GM18508 (cell line): ENCODE results near the gene COX15.
A peak's percentile ranks its signal among the peaks of the same experiment; 100 is the strongest.
"Not testable (repeated sequence)": the region's sequence is repeated elsewhere in the genome, so short reads cannot be mapped to it uniquely, and the experiment has no call there.

Experiments
- ATAC-seq: cut with Tn5 transposase; IDR thresholded peaks from one replicate; pipeline ENCODE4 v1.9.1; 2021; ENCODE audit warnings: moderate number of reproducible peaks; ENCODE audit not compliant: insufficient read depth, unreplicated experiment

Gene COX15

GRCh38 chr10:99742254-99742653 is 10.3 kb upstream of the COX15 start:
- no peak for ATAC-seq

GRCh38 chr10:99740933-99741559 is 9.1 kb upstream of the COX15 start:
- ATAC-seq: no peak

GRCh38 chr10:99740260-99740659 is 8.3 kb upstream of the COX15 start:
- ATAC-seq: no peak

- not testable (repeated sequence) for ATAC-seq
Observed at GRCh38 chr10:99734111-99734510, 2.2 kb upstream of the COX15 start.

- ATAC-seq: no peak
Observed at GRCh38 chr10:99733366-99733765, 1.4 kb upstream of the COX15 start.

GRCh38 chr10:99731306-99732032 is 458 bp downstream of the COX15 start:
- peak; percentile 14 for ATAC-seq

GRCh38 chr10:99730026-99730425 is 1.9 kb downstream of the COX15 start:
- ATAC-seq: no peak

- ATAC-seq: no peak
Observed at GRCh38 chr10:99720387-99720786, 11.5 kb downstream of the COX15 start.

GRCh38 chr10:99714446-99714845 is 17.5 kb downstream of the COX15 start:
- no peak for ATAC-seq

GRCh38 chr10:99711129-99711719 is 20.7 kb downstream of the COX15 start:
- no peak for ATAC-seq

- ATAC-seq: peak; percentile 62
Observed at GRCh38 chr10:99709480-99710229, 22.3 kb downstream of the COX15 start.

GRCh38 chr10:99708428-99709012 is 23.4 kb downstream of the COX15 start:
- ATAC-seq: no peak

GRCh38 chr10:99700649-99701048 is 31.3 kb downstream of the COX15 start:
- no peak for ATAC-seq

GRCh38 chr10:99698504-99699080 is 33.3 kb downstream of the COX15 start:
- no peak for ATAC-seq

- no peak for ATAC-seq
Observed at GRCh38 chr10:99695761-99696160, 36.2 kb downstream of the COX15 start.

GRCh38 chr10:99693933-99694583 is 37.9 kb downstream of the COX15 start:
- ATAC-seq: no peak

GRCh38 chr10:99689461-99689860 is 42.5 kb downstream of the COX15 start:
- no peak for ATAC-seq

GRCh38 chr10:99685597-99685967 is 46.3 kb downstream of the COX15 start:
- ATAC-seq: peak; percentile 95

GRCh38 chr10:99682752-99683151 is 49.2 kb downstream of the COX15 start:
- ATAC-seq: no peak
